Measurements from ENCODE around the gene POMT2.

POMT2 gene

GRCh38 chr14:77271113-77271710 is 49.5 kb downstream of the POMT2 start, which contains the start of gene NGB:
Gene NGB, minus strand, starts transcription at chr14:77271206. Its CDS starts 269 bp downstream, at chr14:77270937.
- Histone ChIP-seq H3K27ac (ENCODE audit: low read depth, low read length) (no peak within 1 kb of the TSS), H3K36me3 (ENCODE audit: control insufficient read depth, low read length) (no peaks in the 10 kb centered on the region), H4K20me1 (ENCODE audit: control insufficient read depth, insufficient read depth, low read depth, low read length) (no peaks in the 10 kb centered on the region), H3K4me3 (ENCODE audit: low read length) (no peak within 1 kb of the TSS), H3K4me1 (ENCODE audit: control insufficient read depth, low read length) (peaks cover 21% of the 10 kb centered on the region), H3K27me3 (ENCODE audit: control insufficient read depth, low read length) (no peaks in the 10 kb centered on the region), H3K4me2 (ENCODE audit: low read length) (no peak within 1 kb of the TSS), H3F3A (ENCODE audit: control insufficient read depth, insufficient read depth) (no peaks in the 10 kb centered on the region), H3K9me3 (ENCODE audit: control insufficient read depth, insufficient read depth, low read length) (no peaks in the 10 kb centered on the region), H3K9me2 (replicated peaks; ENCODE audit: control insufficient read depth, low read length) (no peaks in the 10 kb centered on the region), H3K79me2 (ENCODE audit: control insufficient read depth, low read length) (no peaks in the 10 kb centered on the region)
- no peak for TF ChIP-seq EZH2phosphoT487 (IDR thresholded peaks at IDR 0.05; ENCODE audit: borderline replicate concordance, low read length)
- TF ChIP-seq, protein P1, sequence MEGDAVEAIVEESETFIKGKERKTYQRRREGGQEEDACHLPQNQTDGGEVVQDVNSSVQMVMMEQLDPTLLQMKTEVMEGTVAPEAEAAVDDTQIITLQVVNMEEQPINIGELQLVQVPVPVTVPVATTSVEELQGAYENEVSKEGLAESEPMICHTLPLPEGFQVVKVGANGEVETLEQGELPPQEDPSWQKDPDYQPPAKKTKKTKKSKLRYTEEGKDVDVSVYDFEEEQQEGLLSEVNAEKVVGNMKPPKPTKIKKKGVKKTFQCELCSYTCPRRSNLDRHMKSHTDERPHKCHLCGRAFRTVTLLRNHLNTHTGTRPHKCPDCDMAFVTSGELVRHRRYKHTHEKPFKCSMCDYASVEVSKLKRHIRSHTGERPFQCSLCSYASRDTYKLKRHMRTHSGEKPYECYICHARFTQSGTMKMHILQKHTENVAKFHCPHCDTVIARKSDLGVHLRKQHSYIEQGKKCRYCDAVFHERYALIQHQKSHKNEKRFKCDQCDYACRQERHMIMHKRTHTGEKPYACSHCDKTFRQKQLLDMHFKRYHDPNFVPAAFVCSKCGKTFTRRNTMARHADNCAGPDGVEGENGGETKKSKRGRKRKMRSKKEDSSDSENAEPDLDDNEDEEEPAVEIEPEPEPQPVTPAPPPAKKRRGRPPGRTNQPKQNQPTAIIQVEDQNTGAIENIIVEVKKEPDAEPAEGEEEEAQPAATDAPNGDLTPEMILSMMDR (IDR thresholded peaks at IDR 0.05; ENCODE audit: low read depth, low read length, poor library complexity, severe bottlenecking): no peak

GRCh38 chr14:77270361-77271112 is 50.1 kb downstream of the POMT2 start:
- no peak for TF ChIP-seq EZH2phosphoT487 (IDR thresholded peaks at IDR 0.05; ENCODE audit: borderline replicate concordance, low read length)
- TF ChIP-seq, protein P1 (IDR thresholded peaks at IDR 0.05; ENCODE audit: low read depth, low read length, poor library complexity, severe bottlenecking): no peak
- H3K4me2 ChIP-seq (ENCODE audit: low read length): no peak overlapping the region
- H3K9me3 ChIP-seq (ENCODE audit: control insufficient read depth, insufficient read depth, low read length): no peaks in the 10 kb centered on the region
- no peaks in the 10 kb centered on the region for H3K36me3 ChIP-seq (ENCODE audit: control insufficient read depth, low read length)
- no peaks in the 10 kb centered on the region for H3K27me3 ChIP-seq (ENCODE audit: control insufficient read depth, low read length)
- H3K27ac ChIP-seq (ENCODE audit: low read depth, low read length): no peak overlapping the region
- H3K9me2 ChIP-seq (replicated peaks; ENCODE audit: control insufficient read depth, low read length): no peaks in the 10 kb centered on the region
- no peaks in the 10 kb centered on the region for H3K79me2 ChIP-seq (ENCODE audit: control insufficient read depth, low read length)
- peaks cover 21% of the 10 kb centered on the region for H3K4me1 ChIP-seq (ENCODE audit: control insufficient read depth, low read length)
- no peaks in the 10 kb centered on the region for H3F3A ChIP-seq (ENCODE audit: control insufficient read depth, insufficient read depth)
- H4K20me1 ChIP-seq (ENCODE audit: control insufficient read depth, insufficient read depth, low read depth, low read length): no peaks in the 10 kb centered on the region
- no peak overlapping the region for H3K4me3 ChIP-seq (ENCODE audit: low read length)

GRCh38 chr14:77268989-77269600 is 51.6 kb downstream of the POMT2 start:
- Histone ChIP-seq H3K79me2 (ENCODE audit: control insufficient read depth, low read length) (no peaks in the 10 kb centered on the region), H3K9me2 (replicated peaks; ENCODE audit: control insufficient read depth, low read length) (no peaks in the 10 kb centered on the region), H3K27ac (ENCODE audit: low read depth, low read length) (no peak overlapping the region), H4K20me1 (ENCODE audit: control insufficient read depth, insufficient read depth, low read depth, low read length) (no peaks in the 10 kb centered on the region), H3K4me2 (ENCODE audit: low read length) (no peak overlapping the region), H3K36me3 (ENCODE audit: control insufficient read depth, low read length) (no peaks in the 10 kb centered on the region), H3K9me3 (ENCODE audit: control insufficient read depth, insufficient read depth, low read length) (no peaks in the 10 kb centered on the region), H3K4me3 (ENCODE audit: low read length) (no peak overlapping the region), H3F3A (ENCODE audit: control insufficient read depth, insufficient read depth) (no peaks in the 10 kb centered on the region), H3K4me1 (ENCODE audit: control insufficient read depth, low read length) (peaks cover 29% of the 10 kb centered on the region), H3K27me3 (ENCODE audit: control insufficient read depth, low read length) (no peaks in the 10 kb centered on the region)
- TF ChIP-seq EZH2phosphoT487 (IDR thresholded peaks at IDR 0.05; ENCODE audit: borderline replicate concordance, low read length): no peak
- TF ChIP-seq, protein P1 (IDR thresholded peaks at IDR 0.05; ENCODE audit: low read depth, low read length, poor library complexity, severe bottlenecking): no peak
